HCT116 (cell line): ENCODE measurements around the gene CCR6. TPM values are rescaled to one million over a fixed set of nuclear protein-coding genes. Genes with fewer than 3 reads are reported as not detected.

ENCODE experiments used
- ATAC-seq: fragments of 200-7000 bp; cut with Tn5 transposase; 2 replicates; pipeline ENCODE4 v1.9.1; 2020; ENCODE audit warnings: mild to moderate bottlenecking, moderate library complexity
- BruUV-seq: library from RNA; stranded (reverse); fragments of 400-500 nt; replicated peaks from 2 replicates; lab custom pipeline; 2021; lab: Mats Ljungman, UMichigan
- CTCF ChIA-PET: fragments of 300-600 bp; sonication (Branson Sonifier 250); formaldehyde crosslinking; loops from one replicate; lab custom pipeline; 2021; ENCODE audit warnings: antibody characterized with exemption; lab: Charles Lee
- POLR2A ChIA-PET: fragments of 300-600, 350-600 bp; sonication (Branson Sonifier 250); formaldehyde crosslinking; loops from one replicate; lab custom pipeline; 2021; ENCODE audit warnings: antibody characterized with exemption; lab: Charles Lee
- RAD21 ChIA-PET, 2 experiments: fragments of 300-600 bp; sonication (Branson Sonifier 250); formaldehyde crosslinking; loops; one replicate each; lab custom pipeline; 2023; ENCODE audit warnings: low total read pairs in 2 of 2; ENCODE audit not compliant: uncharacterized antibody in 2 of 2, unreplicated experiment in 2 of 2, low non-redundant PET in 1 of 2; lab: Charles Lee
- DNase-seq: peaks from one replicate; pipeline ENCODE4 v3.0.0-alpha.2; 2010; ENCODE audit warnings: low read depth, low spot score
- H2AFZ ChIP-seq: fragments of 200-600 bp; shearing (Covaris generic), sonication (generic); 2 replicates; pipeline ENCODE4 v1.6.1; 2017; ENCODE audit warnings: low read depth, mixed run types, mixed read lengths, antibody characterized with exemption, low read length; ENCODE audit not compliant: poor library complexity, severe bottlenecking
- H3K27ac ChIP-seq: 2 replicates; pipeline ENCODE4 v1.5.1; 2012; ENCODE audit warnings: low read depth, low read length
- H3K27me3 ChIP-seq: fragments of 200-600 bp; sonication (generic); 2 replicates; pipeline ENCODE4 v1.6.1; 2016; ENCODE audit warnings: mixed run types, low read length, mixed read lengths; ENCODE audit not compliant: insufficient read depth
- H3K36me3 ChIP-seq, 2 experiments: fragments of 200-500 bp in 1 of 2; fragments of 200-600 bp in 1 of 2; sonication (Bioruptor generic) in 1 of 2; sonication (generic) in 1 of 2; 2 replicates each; pipeline versions ENCODE4 v1.5.1 to v1.6.1; 2014 to 2016; ENCODE audit warnings: low read length in 2 of 2, inconsistent platforms in 1 of 2, mixed read lengths in 1 of 2, mixed run types in 1 of 2; ENCODE audit not compliant: insufficient read depth in 2 of 2, control insufficient read depth in 1 of 2
- H3K4me1 ChIP-seq, 2 experiments: fragments of 200-600 bp in 1 of 2; sonication (generic) in 1 of 2; 2 replicates each; pipeline versions ENCODE4 v1.5.1 to v1.6.1; 2012 to 2017; ENCODE audit warnings: low read length in 2 of 2, inconsistent platforms in 1 of 2, mild to moderate bottlenecking in 1 of 2, mixed read lengths in 1 of 2, mixed run types in 1 of 2, moderate library complexity in 1 of 2; ENCODE audit not compliant: insufficient read depth in 2 of 2, control insufficient read depth in 1 of 2
- H3K4me2 ChIP-seq: fragments of 200-600 bp; sonication (generic); 2 replicates; pipeline ENCODE4 v1.6.1; 2017; ENCODE audit warnings: mixed run types, low read length, mixed read lengths
- H3K4me3 ChIP-seq, 2 experiments: fragments of 200-600 bp in 1 of 2; sonication (generic) in 1 of 2; replicated peaks in 1 of 2; 2 replicates each; pipeline ENCODE4 v1.5.1; 2011 to 2016; ENCODE audit warnings: low read length in 2 of 2, control low read depth in 1 of 2, low read depth in 1 of 2, mild to moderate bottlenecking in 1 of 2, mixed read lengths in 1 of 2, mixed run types in 1 of 2
- H3K79me2 ChIP-seq: fragments of 200-600 bp; sonication (generic); 2 replicates; pipeline ENCODE4 v1.6.1; 2017; ENCODE audit warnings: mild to moderate bottlenecking, mixed run types, low read length, moderate library complexity, mixed read lengths; ENCODE audit not compliant: insufficient read depth
- H3K9ac ChIP-seq: fragments of 200-600 bp; sonication (generic); 2 replicates; pipeline ENCODE4 v1.6.1; 2016; ENCODE audit warnings: low read length, mixed read lengths
- H3K9me2 ChIP-seq: fragments of 200-600 bp; sonication (generic), shearing (Covaris generic); 2 replicates; pipeline ENCODE4 v1.6.1; 2017; ENCODE audit warnings: mixed run types, mild to moderate bottlenecking, moderate library complexity; ENCODE audit not compliant: insufficient read depth
- H3K9me3 ChIP-seq, 2 experiments: fragments of 200-500 bp in 1 of 2; fragments of 200-600 bp in 1 of 2; sonication (Bioruptor generic) in 1 of 2; sonication (generic) in 1 of 2; 2 replicates each; pipeline ENCODE4 v1.6.1; 2014 to 2017; ENCODE audit warnings: low read length in 2 of 2, mixed read lengths in 2 of 2, inconsistent platforms in 1 of 2, low read depth in 1 of 2, mild to moderate bottlenecking in 1 of 2, mixed run types in 1 of 2, moderate library complexity in 1 of 2; ENCODE audit not compliant: control insufficient read depth in 1 of 2, insufficient read depth in 1 of 2
- H4K20me1 ChIP-seq: fragments of 200-600 bp; sonication (generic), shearing (Covaris generic); 2 replicates; pipeline ENCODE4 v1.6.1; 2017; ENCODE audit warnings: mixed run types, mild to moderate bottlenecking, moderate library complexity; ENCODE audit not compliant: insufficient read depth
- CBX3 ChIP-seq: IDR thresholded peaks from 2 replicates; pipeline ENCODE4 v1.6.1; 2012; ENCODE audit warnings: low read depth
- EGR1 ChIP-seq: IDR thresholded peaks from 2 replicates; pipeline ENCODE4 v1.6.1; 2012; ENCODE audit warnings: low read depth
- ELF1 ChIP-seq: IDR thresholded peaks from 2 replicates; pipeline ENCODE4 v1.6.1; 2012; ENCODE audit warnings: low read depth, borderline replicate concordance
- EZH2phosphoT487 ChIP-seq: fragments of 200-600 bp; IDR thresholded peaks from 2 replicates; pipeline ENCODE4 v1.6.1; 2018; ENCODE audit warnings: antibody characterized with exemption, borderline replicate concordance
- FOSL1 ChIP-seq: IDR thresholded peaks from 2 replicates; pipeline ENCODE4 v1.6.1; 2012; ENCODE audit warnings: low read depth
- JUND ChIP-seq: IDR thresholded peaks from 2 replicates; pipeline ENCODE4 v1.6.1; 2012
- POLR2A ChIP-seq: IDR thresholded peaks from 2 replicates; pipeline ENCODE4 v1.7.0; 2011; ENCODE audit warnings: borderline replicate concordance; ENCODE audit not compliant: insufficient read depth, insufficient read length; ENCODE audit errors: extremely low read depth
- POLR2AphosphoS5 ChIP-seq: IDR thresholded peaks from 2 replicates; pipeline ENCODE4 v1.6.1; 2011; ENCODE audit warnings: mild to moderate bottlenecking, low read depth, low read length, moderate library complexity
- RAD21 ChIP-seq: IDR thresholded peaks from 2 replicates; pipeline ENCODE4 v1.6.1; 2012; ENCODE audit warnings: low read depth, mild to moderate bottlenecking
- SIN3A ChIP-seq: IDR thresholded peaks from 2 replicates; pipeline ENCODE4 v1.6.1; 2012; ENCODE audit warnings: low read depth
- SP1 ChIP-seq: IDR thresholded peaks from 2 replicates; pipeline ENCODE4 v1.6.1; 2012; ENCODE audit warnings: low read depth
- SRF ChIP-seq: IDR thresholded peaks from 2 replicates; pipeline ENCODE4 v1.6.1; 2012; ENCODE audit warnings: low read depth
- TCF7L2 ChIP-seq: IDR thresholded peaks from 2 replicates; pipeline ENCODE4 v1.7.0; 2011; ENCODE audit warnings: borderline replicate concordance, inconsistent platforms; ENCODE audit not compliant: insufficient read depth, insufficient read length; ENCODE audit errors: extremely low read depth
- YY1 ChIP-seq: IDR thresholded peaks from 2 replicates; pipeline ENCODE4 v1.6.1; 2011; ENCODE audit warnings: low read length, low read depth, moderate library complexity, mild to moderate bottlenecking; ENCODE audit not compliant: insufficient replicate concordance; ENCODE audit errors: extremely low read depth
- ZFX ChIP-seq: fragments of 450-650 bp; IDR thresholded peaks from 2 replicates; pipeline ENCODE4 v1.6.1; 2017
- ZNF274 ChIP-seq: fragments of 200-500 bp; sonication (Bioruptor generic); IDR thresholded peaks from 2 replicates; pipeline ENCODE4 v1.6.1; 2014; ENCODE audit warnings: mild to moderate bottlenecking, low read depth, low read length, inconsistent platforms
- intact Hi-C: fragments of 100-400 bp; cut with micrococcal nuclease; formaldehyde crosslinking; loops from 2 replicates; pipeline ENCODE4 v1.10.0; 2022
- total RNA-seq: library from RNA; stranded (reverse); gene quantifications from one replicate; pipeline ENCODE4 v1.2.1, GENCODE V29; 2021; ENCODE audit not compliant: unreplicated experiment
- TF ChIP-seq, protein P1 (sequence below), 3 experiments: fragments of 200-600 bp in 1 of 3; sonication (generic) in 1 of 3; IDR thresholded peaks in 2 of 3; conservative IDR thresholded peaks in 1 of 3; 2 replicates each; pipeline ENCODE4 v1.5.1; 2012 to 2017; ENCODE audit warnings: low read depth in 2 of 3, low read length in 2 of 3, antibody characterized with exemption in 1 of 3, borderline replicate concordance in 1 of 3, control low read depth in 1 of 3, mild to moderate bottlenecking in 1 of 3, mixed read lengths in 1 of 3, mixed run types in 1 of 3, moderate library complexity in 1 of 3; ENCODE audit not compliant: insufficient read depth in 1 of 3
- TF ChIP-seq, protein P2 (sequence below): IDR thresholded peaks from 2 replicates; pipeline ENCODE4 v1.6.1; 2012
- TF ChIP-seq, protein P3 (sequence below): IDR thresholded peaks from 2 replicates; pipeline ENCODE4 v1.6.1; 2012
- TF ChIP-seq, protein P4 (sequence below): IDR thresholded peaks from 2 replicates; pipeline ENCODE4 v1.6.1; 2012; ENCODE audit warnings: low read depth

The CCR6 gene
- total RNA-seq, 1 experiment from 2014 or later = not detected

DNA sequence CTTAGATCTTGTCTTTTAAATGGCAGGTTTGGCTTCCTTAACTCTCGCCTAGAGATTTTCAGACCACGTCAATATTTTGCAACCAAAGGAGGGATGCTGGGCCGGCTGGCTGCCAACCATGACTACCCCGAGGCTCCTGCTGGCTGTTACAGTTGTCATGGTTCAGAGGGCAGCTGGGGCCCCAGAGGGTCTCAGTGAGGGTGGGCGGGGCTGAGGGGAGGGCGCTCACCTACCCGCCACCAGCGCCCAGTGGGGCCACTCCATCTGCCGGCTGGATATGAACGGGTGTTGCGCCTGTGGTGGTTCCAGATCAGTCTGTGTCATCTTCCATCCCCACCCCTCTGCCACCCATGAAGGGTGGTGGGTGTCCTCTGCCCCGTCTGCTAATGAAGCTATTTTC is 22.6 kb downstream of the CCR6 start:
- POLR2A ChIA-PET = no interaction called here
- CTCF ChIA-PET = no interaction called here
- Histone ChIP-seq H3K9me3 (no peaks in the 10 kb centered on the region), H3K4me3 (no peak overlapping the region), H3K36me3 (no peaks in the 10 kb centered on the region)
- intact Hi-C loops = no loop called here
- DNase-seq = no peak
- TF ChIP-seq ZNF274 (no peak), SRF (no peak), YY1 (no peak), POLR2A (no peak), EZH2phosphoT487 (no peak), ELF1 (no peak), SIN3A (no peak), EGR1 (no peak), CBX3 (no peak), ZFX (no peak), JUND (no peak), RAD21 (no peak), SP1 (no peak), POLR2AphosphoS5 (no peak), TCF7L2 (no peak), FOSL1 (no peak)
- TF ChIP-seq, protein P1, sequence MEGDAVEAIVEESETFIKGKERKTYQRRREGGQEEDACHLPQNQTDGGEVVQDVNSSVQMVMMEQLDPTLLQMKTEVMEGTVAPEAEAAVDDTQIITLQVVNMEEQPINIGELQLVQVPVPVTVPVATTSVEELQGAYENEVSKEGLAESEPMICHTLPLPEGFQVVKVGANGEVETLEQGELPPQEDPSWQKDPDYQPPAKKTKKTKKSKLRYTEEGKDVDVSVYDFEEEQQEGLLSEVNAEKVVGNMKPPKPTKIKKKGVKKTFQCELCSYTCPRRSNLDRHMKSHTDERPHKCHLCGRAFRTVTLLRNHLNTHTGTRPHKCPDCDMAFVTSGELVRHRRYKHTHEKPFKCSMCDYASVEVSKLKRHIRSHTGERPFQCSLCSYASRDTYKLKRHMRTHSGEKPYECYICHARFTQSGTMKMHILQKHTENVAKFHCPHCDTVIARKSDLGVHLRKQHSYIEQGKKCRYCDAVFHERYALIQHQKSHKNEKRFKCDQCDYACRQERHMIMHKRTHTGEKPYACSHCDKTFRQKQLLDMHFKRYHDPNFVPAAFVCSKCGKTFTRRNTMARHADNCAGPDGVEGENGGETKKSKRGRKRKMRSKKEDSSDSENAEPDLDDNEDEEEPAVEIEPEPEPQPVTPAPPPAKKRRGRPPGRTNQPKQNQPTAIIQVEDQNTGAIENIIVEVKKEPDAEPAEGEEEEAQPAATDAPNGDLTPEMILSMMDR (IDR thresholded peaks at IDR 0.05 in 2 of 3, conservative IDR thresholded peaks at IDR 0.05 in 1 of 3; ENCODE audit: borderline replicate concordance in 1 of 3, insufficient read depth in 1 of 3, low read depth in 2 of 3, low read length in 2 of 3) = no peak
- TF ChIP-seq, protein P2, sequence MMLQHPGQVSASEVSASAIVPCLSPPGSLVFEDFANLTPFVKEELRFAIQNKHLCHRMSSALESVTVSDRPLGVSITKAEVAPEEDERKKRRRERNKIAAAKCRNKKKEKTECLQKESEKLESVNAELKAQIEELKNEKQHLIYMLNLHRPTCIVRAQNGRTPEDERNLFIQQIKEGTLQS = no peak
- TF ChIP-seq, protein P3, sequence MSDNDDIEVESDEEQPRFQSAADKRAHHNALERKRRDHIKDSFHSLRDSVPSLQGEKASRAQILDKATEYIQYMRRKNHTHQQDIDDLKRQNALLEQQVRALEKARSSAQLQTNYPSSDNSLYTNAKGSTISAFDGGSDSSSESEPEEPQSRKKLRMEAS = no peak
- TF ChIP-seq, protein P4, sequence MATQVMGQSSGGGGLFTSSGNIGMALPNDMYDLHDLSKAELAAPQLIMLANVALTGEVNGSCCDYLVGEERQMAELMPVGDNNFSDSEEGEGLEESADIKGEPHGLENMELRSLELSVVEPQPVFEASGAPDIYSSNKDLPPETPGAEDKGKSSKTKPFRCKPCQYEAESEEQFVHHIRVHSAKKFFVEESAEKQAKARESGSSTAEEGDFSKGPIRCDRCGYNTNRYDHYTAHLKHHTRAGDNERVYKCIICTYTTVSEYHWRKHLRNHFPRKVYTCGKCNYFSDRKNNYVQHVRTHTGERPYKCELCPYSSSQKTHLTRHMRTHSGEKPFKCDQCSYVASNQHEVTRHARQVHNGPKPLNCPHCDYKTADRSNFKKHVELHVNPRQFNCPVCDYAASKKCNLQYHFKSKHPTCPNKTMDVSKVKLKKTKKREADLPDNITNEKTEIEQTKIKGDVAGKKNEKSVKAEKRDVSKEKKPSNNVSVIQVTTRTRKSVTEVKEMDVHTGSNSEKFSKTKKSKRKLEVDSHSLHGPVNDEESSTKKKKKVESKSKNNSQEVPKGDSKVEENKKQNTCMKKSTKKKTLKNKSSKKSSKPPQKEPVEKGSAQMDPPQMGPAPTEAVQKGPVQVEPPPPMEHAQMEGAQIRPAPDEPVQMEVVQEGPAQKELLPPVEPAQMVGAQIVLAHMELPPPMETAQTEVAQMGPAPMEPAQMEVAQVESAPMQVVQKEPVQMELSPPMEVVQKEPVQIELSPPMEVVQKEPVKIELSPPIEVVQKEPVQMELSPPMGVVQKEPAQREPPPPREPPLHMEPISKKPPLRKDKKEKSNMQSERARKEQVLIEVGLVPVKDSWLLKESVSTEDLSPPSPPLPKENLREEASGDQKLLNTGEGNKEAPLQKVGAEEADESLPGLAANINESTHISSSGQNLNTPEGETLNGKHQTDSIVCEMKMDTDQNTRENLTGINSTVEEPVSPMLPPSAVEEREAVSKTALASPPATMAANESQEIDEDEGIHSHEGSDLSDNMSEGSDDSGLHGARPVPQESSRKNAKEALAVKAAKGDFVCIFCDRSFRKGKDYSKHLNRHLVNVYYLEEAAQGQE = no peak
- TF ChIP-seq, all 23 proteins: peak for 0
- no peaks in the 10 kb centered on the region for H3K4me1 ChIP-seq
- H4K20me1 ChIP-seq = no peaks in the 10 kb centered on the region
- H3K27me3 ChIP-seq = 0 out of 2 replicates have a peak, but pooled peaks cover 5% of the 10 kb centered on the region
- H3K79me2 ChIP-seq = no peaks in the 10 kb centered on the region
- no peak overlapping the region for H3K9ac ChIP-seq
- no peak overlapping the region for H3K4me2 ChIP-seq
- RAD21 ChIA-PET = no interaction called here
- no peak overlapping the region for H2AFZ ChIP-seq
- no peak overlapping the region for H3K27ac ChIP-seq
- H3K9me2 ChIP-seq = no peaks in the 10 kb centered on the region
- no peak for ATAC-seq
- no TSS peak for BruUV-seq
